Bronchial epithelial cell (primary cell): ENCODE measurements around the gene ITGB2. TPM values are rescaled to one million over a fixed set of nuclear protein-coding genes. Genes with fewer than 3 reads are reported as not detected.

Experiments used
- DNase-seq: peaks from one replicate; pipeline ENCODE4 v3.0.0-alpha.2; 2010; ENCODE audit warnings: low read depth
- FAIRE-seq: peaks from 2 replicates; lab custom pipeline; 2011; peaks lifted over from hg19 to GRCh38; lab: Jason Lieb, UNC
- H3K27me3 ChIP-seq: 2 replicates; pipeline ENCODE4 v1.5.1; 2011; ENCODE audit warnings: low read length; ENCODE audit not compliant: control insufficient read depth, insufficient read depth
- H3K36me3 ChIP-seq: 2 replicates; pipeline ENCODE4 v1.5.1; 2011; ENCODE audit warnings: low read length; ENCODE audit not compliant: control insufficient read depth, insufficient read depth
- H3K4me3 ChIP-seq: 2 replicates; pipeline ENCODE4 v1.5.1; 2011; ENCODE audit warnings: mild to moderate bottlenecking, low read depth, low read length, control low read depth
- total RNA-seq: library from RNA; depleted of rRNA; stranded (reverse); fragments of >200 nt; gene quantifications from 2 replicates; pipeline ENCODE4 v1.2.1, GENCODE V29; 2014
- TF ChIP-seq, protein P1 (sequence below): IDR thresholded peaks from 2 replicates; pipeline ENCODE4 v1.5.1; 2011; ENCODE audit warnings: mild to moderate bottlenecking, moderate library complexity, low read length, control low read depth, inconsistent platforms; ENCODE audit not compliant: insufficient read depth, severe bottlenecking

The ITGB2 gene
- total RNA-seq, 1 donor from 2014 or later: 1.1 TPM

DNA sequence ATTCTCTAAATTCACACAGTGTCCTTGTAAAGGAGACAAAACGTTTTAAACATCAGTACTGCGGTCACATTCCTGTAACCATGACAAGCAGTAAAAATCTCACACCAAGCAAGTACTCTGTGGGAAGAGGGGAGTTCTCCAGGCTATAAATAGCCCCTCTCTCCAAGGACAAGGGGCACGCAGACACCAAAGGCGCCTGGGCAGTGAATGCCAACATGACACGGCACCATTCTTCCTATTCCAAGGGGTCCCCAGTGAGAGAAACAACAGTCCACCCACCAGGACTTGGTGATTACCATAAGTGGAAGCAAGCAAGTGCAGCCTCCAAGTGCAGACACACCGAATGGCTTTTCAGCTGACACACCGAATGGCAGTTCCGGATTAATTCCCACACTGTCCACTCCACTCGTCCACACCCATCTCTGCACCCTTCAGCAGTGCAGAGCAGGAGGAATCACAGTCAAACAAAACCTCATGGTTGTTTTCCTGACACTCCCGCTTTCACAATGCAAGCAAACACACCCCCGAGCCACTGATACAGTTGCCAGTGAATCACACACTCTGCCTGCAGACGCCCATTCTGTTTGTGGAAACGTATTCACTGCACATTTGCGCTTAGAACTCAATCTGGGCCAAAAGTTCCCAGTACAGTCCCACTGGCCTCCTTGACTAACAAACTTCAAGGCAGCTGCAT lies 49.0 kb downstream of the ITGB2 start:
- TF ChIP-seq, protein P1, sequence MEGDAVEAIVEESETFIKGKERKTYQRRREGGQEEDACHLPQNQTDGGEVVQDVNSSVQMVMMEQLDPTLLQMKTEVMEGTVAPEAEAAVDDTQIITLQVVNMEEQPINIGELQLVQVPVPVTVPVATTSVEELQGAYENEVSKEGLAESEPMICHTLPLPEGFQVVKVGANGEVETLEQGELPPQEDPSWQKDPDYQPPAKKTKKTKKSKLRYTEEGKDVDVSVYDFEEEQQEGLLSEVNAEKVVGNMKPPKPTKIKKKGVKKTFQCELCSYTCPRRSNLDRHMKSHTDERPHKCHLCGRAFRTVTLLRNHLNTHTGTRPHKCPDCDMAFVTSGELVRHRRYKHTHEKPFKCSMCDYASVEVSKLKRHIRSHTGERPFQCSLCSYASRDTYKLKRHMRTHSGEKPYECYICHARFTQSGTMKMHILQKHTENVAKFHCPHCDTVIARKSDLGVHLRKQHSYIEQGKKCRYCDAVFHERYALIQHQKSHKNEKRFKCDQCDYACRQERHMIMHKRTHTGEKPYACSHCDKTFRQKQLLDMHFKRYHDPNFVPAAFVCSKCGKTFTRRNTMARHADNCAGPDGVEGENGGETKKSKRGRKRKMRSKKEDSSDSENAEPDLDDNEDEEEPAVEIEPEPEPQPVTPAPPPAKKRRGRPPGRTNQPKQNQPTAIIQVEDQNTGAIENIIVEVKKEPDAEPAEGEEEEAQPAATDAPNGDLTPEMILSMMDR: no peak
- H3K4me3 ChIP-seq: peak overlapping the region; percentile 72
- peak; percentile 88 for DNase-seq
- H3K27me3 ChIP-seq: no peaks in the 10 kb centered on the region
- FAIRE-seq: no peak
- H3K36me3 ChIP-seq: peaks cover 2% of the 10 kb centered on the region

DNA sequence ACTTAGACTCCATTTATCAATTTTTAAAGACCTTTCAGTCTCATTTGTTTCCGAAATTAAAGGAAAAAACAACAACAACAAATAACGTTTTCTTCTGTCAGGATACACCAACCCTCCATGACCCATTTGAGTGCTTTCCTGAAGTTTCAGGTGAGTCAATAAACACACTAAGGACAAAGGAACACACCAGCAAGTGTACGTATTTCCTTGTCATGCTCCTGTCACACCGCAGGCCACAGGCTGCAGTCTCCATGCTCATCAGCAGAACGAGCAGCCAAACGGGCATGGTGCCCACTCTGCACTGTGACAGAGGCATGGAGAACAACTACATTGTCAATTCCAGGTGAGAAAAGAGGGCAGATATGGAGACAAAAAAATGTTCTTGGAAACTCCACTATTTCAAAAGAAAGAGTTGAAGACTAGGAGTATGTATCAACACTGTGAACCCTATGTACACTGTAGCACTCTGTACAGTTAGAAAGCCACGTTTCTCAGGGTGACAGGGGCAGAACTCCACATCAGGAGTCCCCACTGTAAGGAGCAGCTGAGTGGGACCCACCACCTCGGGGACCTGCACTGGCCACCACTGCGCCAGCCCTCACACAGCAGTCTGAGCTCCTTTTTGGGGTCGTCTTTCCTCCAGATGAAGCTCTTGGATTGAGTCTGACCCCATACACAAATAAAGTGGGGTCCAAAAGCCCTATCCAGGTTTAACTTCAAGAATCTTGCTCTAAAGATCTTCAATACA lies 49.8 kb downstream of the ITGB2 start:
- no peak for FAIRE-seq
- Histone ChIP-seq H3K27me3 (no peaks in the 10 kb centered on the region), H3K4me3 (no peak overlapping the region), H3K36me3 (peaks cover 2% of the 10 kb centered on the region)
- TF ChIP-seq, protein P1: no peak
- peak; percentile 39 for DNase-seq

DNA sequence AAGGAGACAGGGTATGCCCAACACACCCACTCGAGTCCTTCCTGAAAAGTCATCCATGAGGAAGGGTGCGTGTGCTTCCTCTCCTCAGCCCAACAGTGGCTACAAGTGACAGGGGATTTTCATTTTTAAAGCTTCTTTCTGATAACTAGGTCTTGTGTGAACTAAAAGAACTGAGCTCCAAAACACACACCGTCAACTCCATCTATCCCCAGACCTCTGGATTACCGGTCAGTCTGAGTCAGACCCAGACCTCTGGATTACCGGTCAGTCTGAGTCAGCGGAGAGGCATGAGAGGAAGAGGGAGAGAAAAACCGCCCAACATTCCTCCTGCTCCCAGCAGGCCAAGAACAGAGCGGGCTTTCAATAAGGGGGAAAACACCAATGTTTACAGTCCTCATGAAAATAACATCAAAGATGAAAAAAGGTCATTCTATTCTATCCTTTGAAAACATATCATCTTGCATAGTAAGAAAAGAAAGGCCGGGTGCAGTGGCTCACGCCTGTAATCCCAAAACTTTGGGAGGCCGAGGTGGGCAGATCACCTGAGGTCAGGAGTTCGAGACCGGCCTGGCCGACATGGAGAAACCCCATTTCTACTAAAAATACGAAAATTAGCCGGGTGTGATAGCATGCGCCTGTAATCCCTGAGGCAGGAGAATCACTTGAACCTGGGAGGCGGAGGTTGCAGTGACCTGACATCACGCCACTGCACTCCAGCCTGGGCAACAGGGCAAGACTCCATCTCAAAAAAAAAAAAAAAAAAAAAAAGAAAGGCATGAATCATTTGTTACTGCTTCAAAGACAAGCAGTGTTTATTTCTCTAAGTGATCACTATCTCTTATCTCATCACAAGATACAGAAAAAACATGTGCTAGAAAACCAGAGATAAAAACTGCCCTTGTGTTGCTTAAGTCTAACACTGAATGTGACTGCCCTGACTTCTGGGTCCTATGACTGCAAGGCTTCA lies 50.6 kb downstream of the ITGB2 start:
- DNase-seq (peak; percentile 79), FAIRE-seq (no peak)
- H3K4me3 ChIP-seq: no peak overlapping the region
- peaks cover 3% of the 10 kb centered on the region for H3K36me3 ChIP-seq
- H3K27me3 ChIP-seq: no peaks in the 10 kb centered on the region
- TF ChIP-seq, protein P1: no peak

GRCh38 chr21:44868707-44869106 lies 52.0 kb downstream of the ITGB2 start:
- H3K27me3 ChIP-seq: no peaks in the 10 kb centered on the region
- no peak overlapping the region for H3K4me3 ChIP-seq
- TF ChIP-seq, protein P1: no peak
- FAIRE-seq: no peak
- peaks cover 11% of the 10 kb centered on the region for H3K36me3 ChIP-seq
- DNase-seq: no peak

GRCh38 chr21:44867999-44868700 lies 52.5 kb downstream of the ITGB2 start:
- no peak for FAIRE-seq
- H3K36me3 ChIP-seq: peaks cover 14% of the 10 kb centered on the region
- TF ChIP-seq, protein P1: no peak
- no peaks in the 10 kb centered on the region for H3K27me3 ChIP-seq
- DNase-seq: no peak
- no peak overlapping the region for H3K4me3 ChIP-seq
